HG02885 (cell line): ENCODE measurements around the gene C11orf87.

Experiments
- ATAC-seq: cut with Tn5 transposase; IDR thresholded peaks from one replicate; pipeline ENCODE4 v1.9.1; 2021; ENCODE audit warnings: mild to moderate bottlenecking; ENCODE audit not compliant: unreplicated experiment, poor library complexity

C11orf87 gene

GRCh38 chr11:109435121-109435742 is 13.2 kb downstream of the C11orf87 start:
- ATAC-seq, result no peak

DNA sequence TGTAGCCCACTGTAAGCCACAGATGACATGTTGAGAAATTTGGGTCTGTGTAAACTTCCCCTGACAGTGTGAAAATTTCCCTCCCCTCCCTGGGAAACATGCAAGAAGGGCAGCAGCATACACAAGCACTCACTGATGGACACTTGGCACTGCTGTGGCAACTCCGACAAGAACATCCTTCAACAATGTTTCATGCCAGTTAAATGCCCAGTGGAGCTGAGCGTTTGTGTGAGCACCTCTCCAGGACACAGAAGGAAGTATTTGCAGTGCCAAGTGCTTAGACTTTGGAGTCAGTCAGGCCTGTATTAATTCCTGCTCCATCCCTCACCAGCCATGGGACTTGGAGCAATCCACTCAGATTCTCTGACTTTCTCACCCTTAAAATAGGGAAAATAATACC is 17.7 kb downstream of the C11orf87 start:
- ATAC-seq, result no peak

GRCh38 chr11:109443052-109443451 is 21.1 kb downstream of the C11orf87 start:
- ATAC-seq, result no peak

DNA sequence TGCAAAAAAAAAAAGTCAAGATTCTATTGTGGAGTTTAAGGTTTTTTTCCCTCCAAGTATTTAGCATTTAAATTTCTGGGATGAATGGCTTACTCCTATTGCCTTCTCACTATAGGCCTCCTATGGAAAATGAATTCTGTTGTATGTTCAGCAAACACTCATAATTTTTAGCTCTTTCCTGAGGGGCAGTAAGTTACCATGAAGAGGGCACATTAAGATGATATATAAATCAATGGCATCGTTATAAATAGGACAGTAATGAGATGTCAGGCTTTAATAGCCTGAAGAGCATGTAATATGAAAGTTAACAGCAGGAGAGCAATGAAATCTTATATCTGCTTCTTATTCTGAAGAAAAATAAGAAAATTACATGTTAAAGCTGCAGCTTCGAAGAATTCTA is 32.9 kb downstream of the C11orf87 start:
- ATAC-seq, result no peak
